ENCODE results near the gene TLE3. TPM values are rescaled to one million over a fixed set of nuclear protein-coding genes. Genes with fewer than 3 reads are reported as not detected.

TLE3 gene
- total and polyA plus RNA-seq, 2 of the 13 experiments (the other 11 are each of a cell fraction or from before 2014, with no cell fraction given) = 11.9 to 13.8 TPM

DNA sequence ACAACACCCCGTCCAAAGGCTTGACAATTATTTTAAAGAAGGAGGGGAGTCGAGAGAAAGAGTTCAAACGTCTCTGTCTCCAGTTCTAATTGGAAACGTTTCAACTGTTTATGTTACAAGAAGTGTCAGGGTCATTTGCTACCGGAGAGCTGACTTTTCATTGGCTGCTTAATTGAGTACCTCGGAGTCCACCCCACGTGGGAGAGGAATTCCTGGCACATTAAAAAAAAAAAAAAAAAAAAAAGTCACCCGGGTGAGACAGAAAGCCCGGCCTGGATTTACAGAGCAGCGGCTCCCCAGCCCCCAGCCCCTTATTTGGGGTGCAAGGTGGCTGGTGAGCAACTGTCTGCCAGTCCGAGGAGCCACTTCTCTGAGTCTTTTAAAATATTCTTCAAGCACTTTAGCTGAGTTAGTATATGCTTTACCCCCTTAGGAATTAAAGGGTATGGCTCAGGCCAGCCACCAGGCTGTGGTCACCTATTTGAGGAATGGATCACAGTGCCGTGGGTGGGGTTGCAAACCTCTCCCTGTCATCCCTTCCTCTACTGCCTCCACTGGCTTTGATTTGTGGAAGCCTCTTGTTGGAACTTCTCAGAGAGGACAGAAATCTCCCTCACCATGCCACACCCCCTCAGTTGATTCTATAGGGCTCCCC, 3.9 kb upstream of the TLE3 start:
- Histone ChIP-seq H3K4me1 (ENCODE audit: insufficient read depth, low read length) (peaks cover 44% of the 10 kb centered on the region), H3K27ac (ENCODE audit: extremely low read length, insufficient read depth, low read length) (no peak overlapping the region), H2AFZ (ENCODE audit: low read length) (no peak overlapping the region), H3K9me3 (ENCODE audit: low read length) (no peaks in the 10 kb centered on the region), H3K4me2 (ENCODE audit: low read depth, low read length) (peak overlapping the region; percentile 64), H3K36me3 (replicated peaks in 1 of 2; ENCODE audit: control insufficient read depth in 1 of 2, insufficient read depth in 2 of 2, low read length in 2 of 2) (no peaks in the 10 kb centered on the region), H3K79me2 (ENCODE audit: insufficient read depth, low read length) (peaks cover 7% of the 10 kb centered on the region), H3K9ac (ENCODE audit: insufficient read depth, low read depth, low read length) (no peak overlapping the region), H4K20me1 (ENCODE audit: insufficient read depth, low read length) (no peaks in the 10 kb centered on the region), H3K27me3 (ENCODE audit: control insufficient read depth in 1 of 2, insufficient read depth in 2 of 2, low read length in 2 of 2) (peaks cover 6 to 37% of the 10 kb centered on the region in 2 experiments), H3K4me3 (replicated peaks in 1 of 3; ENCODE audit: insufficient read depth in 1 of 3, low read depth in 2 of 3, low read length in 3 of 3) (0 out of 6 replicates have a peak overlapping the region, but pooled peaks of 1 of the 3 experiments have one; percentile 68)
- DNase-seq (ENCODE audit: low spot score) (peak; percentile 87), FAIRE-seq (peak; percentile 52), ATAC-seq (no peak)
- POLR2A ChIA-PET = interaction anchor here (0.7 to 12.3 kb wide), 4 partner anchors 10 to 187 kb away, joined by 3 to 152 read pairs (median 36); no protein-coding TSS in a partner anchor
- intact Hi-C loops (cut with micrococcal nuclease; ENCODE audit: unreplicated experiment) = loop anchor here (1.0 to 2.0 kb wide), 2 partner anchors 10 to 39 kb away; no protein-coding TSS in a partner anchor
- CTCF ChIA-PET (ENCODE audit: low intra/inter-chr PET ratio, low total read pairs) = no interaction called here
- BruUV-seq (replicated peaks) = no TSS peak
- in situ Hi-C loops (cut with HindIII; ENCODE audit: extremely low pct_ligation_motif_present, low pct_unique_long_range_greater_than_20kb) = no loop called here
- 1% methylated on average over 12 of the region's 12 CpGs for WGBS (ENCODE audit: low lambda C conversion rate)
- TF ChIP-seq CREM (IDR thresholded peaks at IDR 0.05) (0 out of 2 replicates have a peak, but pooled peaks have one; percentile 13), CREM (CRISPR knock-in tag; IDR thresholded peaks at IDR 0.05) (no peak), PRDM10 (CRISPR knock-in tag; IDR thresholded peaks at IDR 0.05; ENCODE audit: low read depth) (0 out of 2 replicates have a peak, but pooled peaks have one; percentile 21), EP300 (IDR thresholded peaks at IDR 0.05; ENCODE audit: low read depth in 2 of 2, low read length in 2 of 2) (peak in 1 of 2 experiments; percentile 39; a peak in 1 of 4 replicates), EP300 (CRISPR knock-in tag; IDR thresholded peaks at IDR 0.05; ENCODE audit: borderline replicate concordance) (no peak), ZNF225 (CRISPR knock-in tag; IDR thresholded peaks at IDR 0.05) (no peak), ZBTB39 (CRISPR knock-in tag; IDR thresholded peaks at IDR 0.05) (no peak), HNF4G (IDR thresholded peaks at IDR 0.05; ENCODE audit: borderline replicate concordance, low read depth, low read length) (peak; percentile 14; the same call in 1 of the 2 replicates), HNF4G (CRISPR knock-in tag; IDR thresholded peaks at IDR 0.05; ENCODE audit: borderline replicate concordance, low read depth) (no peak), SOX5 (CRISPR knock-in tag; IDR thresholded peaks at IDR 0.05; ENCODE audit: borderline replicate concordance) (0 out of 2 replicates have a peak, but pooled peaks have one; percentile 19), ETV5 (CRISPR knock-in tag; IDR thresholded peaks at IDR 0.05; ENCODE audit: borderline replicate concordance) (no peak), PCBP1 (IDR thresholded peaks at IDR 0.05; ENCODE audit: borderline replicate concordance, low read depth, low read length) (no peak), BCL6 (CRISPR knock-in tag; IDR thresholded peaks at IDR 0.05) (peak; percentile 33; the same call in 1 of the 2 replicates), NFYC (CRISPR knock-in tag; IDR thresholded peaks at IDR 0.05) (peak; percentile 55)
- TF ChIP-seq, protein P1, sequence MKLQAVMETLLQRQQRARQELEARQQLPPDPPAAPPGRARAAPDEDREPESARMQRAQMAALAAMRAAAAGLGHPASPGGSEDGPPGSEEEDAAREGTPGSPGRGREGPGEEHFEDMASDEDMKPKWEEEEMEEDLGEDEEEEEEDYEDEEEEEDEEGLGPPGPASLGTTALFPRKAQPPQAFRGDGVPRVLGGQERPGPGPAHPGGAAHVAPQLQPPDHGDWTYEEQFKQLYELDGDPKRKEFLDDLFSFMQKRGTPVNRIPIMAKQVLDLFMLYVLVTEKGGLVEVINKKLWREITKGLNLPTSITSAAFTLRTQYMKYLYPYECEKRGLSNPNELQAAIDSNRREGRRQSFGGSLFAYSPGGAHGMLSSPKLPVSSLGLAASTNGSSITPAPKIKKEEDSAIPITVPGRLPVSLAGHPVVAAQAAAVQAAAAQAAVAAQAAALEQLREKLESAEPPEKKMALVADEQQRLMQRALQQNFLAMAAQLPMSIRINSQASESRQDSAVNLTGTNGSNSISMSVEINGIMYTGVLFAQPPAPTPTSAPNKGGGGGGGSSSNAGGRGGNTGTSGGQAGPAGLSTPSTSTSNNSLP (IDR thresholded peaks at IDR 0.05; ENCODE audit: low read depth, low read length) = peak; percentile 46; the same call in 1 of the 2 replicates
